ENCODE measurements around the gene BCL7A. TPM values are rescaled to one million over a fixed set of nuclear protein-coding genes. Genes with fewer than 3 reads are reported as not detected.
"Not testable (repeated sequence)": the region's sequence is repeated elsewhere in the genome, so short reads cannot be mapped to it uniquely, and the experiment has no call there.

Gene BCL7A
- total RNA-seq, 5 donors from 2014 or later (not counting 1 experiment from before 2014, with no cell fraction given), result 5.3 to 7.4 (median 6.7) TPM

DNA sequence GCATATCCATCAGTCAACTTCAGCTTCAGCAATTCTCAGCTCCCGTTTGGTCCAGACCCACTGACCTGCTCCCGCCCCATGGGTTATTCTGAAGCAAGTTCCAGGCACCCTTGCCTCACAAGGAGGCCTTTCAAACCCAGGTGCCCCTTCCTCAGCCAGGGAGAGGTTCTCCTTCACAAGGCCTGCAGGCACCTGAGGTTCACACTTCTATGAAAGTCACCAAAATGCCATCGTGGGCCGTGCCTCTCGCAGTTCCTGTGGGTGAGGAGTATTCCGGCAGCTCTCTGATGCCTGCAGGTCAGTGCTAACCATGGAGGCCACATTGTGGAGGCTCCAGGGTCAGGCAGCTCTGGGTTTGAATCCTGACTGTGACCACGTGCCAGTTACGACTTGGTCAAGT, 40.2 kb upstream of the BCL7A start:
- H3K27ac ChIP-seq (ENCODE audit: low read length), result no peak overlapping the region
- no peaks in the 10 kb centered on the region for H3K9me3 ChIP-seq
- no peak overlapping the region for H3K4me3 ChIP-seq (ENCODE audit: control insufficient read depth in 1 of 2, extremely low read depth in 1 of 2, low read length in 1 of 2)
- no peaks in the 10 kb centered on the region for H3K36me3 ChIP-seq (ENCODE audit: control insufficient read depth in 2 of 2, extremely low read depth in 1 of 2, insufficient read depth in 1 of 2, low read length in 1 of 2)
- no peak overlapping the region for H3K27ac Mint-ChIP-seq
- H3K4me1 Mint-ChIP-seq, result peaks cover 0 to 10% (median 7%) of the 10 kb centered on the region in 3 donors
- WGBS (ENCODE audit: insufficient coverage), result 85% methylated on average over 5 of the region's 8 CpGs
- ATAC-seq (replicated peaks in 1 of 4) (no peak), DNase-seq (no peak)
- no peaks in the 10 kb centered on the region for H3K4me1 ChIP-seq (ENCODE audit: control insufficient read depth in 1 of 2, extremely low read depth in 1 of 2, insufficient read depth in 2 of 2, low read length in 2 of 2)
- H3K9me3 Mint-ChIP-seq, result no peaks in the 10 kb centered on the region
- H3K4me3 Mint-ChIP-seq, result no peak overlapping the region
- no peaks in the 10 kb centered on the region for H3K36me3 Mint-ChIP-seq
- H3K27me3 ChIP-seq (replicated peaks in 1 of 2; ENCODE audit: control insufficient read depth in 2 of 2, extremely low read depth in 1 of 2, insufficient read depth in 2 of 2, low read length in 1 of 2), result peaks cover 0 to 8% of the 10 kb centered on the region in 2 experiments
- ChIA-PET POLR2A (no interaction called here), CTCF (no interaction called here)
- H3K27me3 Mint-ChIP-seq, result no peaks in the 10 kb centered on the region

DNA sequence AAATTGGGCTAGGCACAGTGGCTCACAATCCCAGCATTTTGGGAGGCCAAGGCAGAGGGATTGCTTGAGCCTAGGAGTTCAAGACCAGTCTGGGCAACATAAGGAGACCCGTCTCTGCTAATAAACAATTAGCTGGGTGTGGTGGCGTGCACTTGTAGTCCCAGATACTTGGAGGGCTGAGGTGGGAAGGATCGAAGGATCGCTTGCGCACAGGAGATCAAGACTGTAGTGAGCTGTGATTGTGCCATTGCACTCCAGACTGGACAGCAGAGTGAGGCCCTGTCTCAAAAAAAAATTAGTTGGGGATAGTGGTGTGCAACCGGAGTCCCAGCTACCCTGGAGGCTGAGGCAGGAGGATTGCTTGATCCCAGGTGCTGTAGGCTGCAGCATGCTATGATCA, 38.7 kb upstream of the BCL7A start:
- POLR2A ChIA-PET, result no interaction called here
- H3K4me1 Mint-ChIP-seq, result peaks cover 0 to 10% (median 7%) of the 10 kb centered on the region in 3 donors
- no peaks in the 10 kb centered on the region for H3K27me3 Mint-ChIP-seq
- CTCF ChIA-PET, result interaction anchor here in 1 of 2 donors (0.6 kb wide), 1 partner anchor 48 kb away, joined by 3 read pairs; no protein-coding TSS in a partner anchor
- H3K27ac ChIP-seq (ENCODE audit: low read length), result no peak overlapping the region
- H3K36me3 Mint-ChIP-seq, result no peaks in the 10 kb centered on the region
- H3K9me3 ChIP-seq, result no peaks in the 10 kb centered on the region
- no peaks in the 10 kb centered on the region for H3K9me3 Mint-ChIP-seq
- no peaks in the 10 kb centered on the region for H3K36me3 ChIP-seq (ENCODE audit: control insufficient read depth in 2 of 2, extremely low read depth in 1 of 2, insufficient read depth in 1 of 2, low read length in 1 of 2)
- peaks cover 0 to 7% of the 10 kb centered on the region in 2 experiments for H3K27me3 ChIP-seq (replicated peaks in 1 of 2; ENCODE audit: control insufficient read depth in 2 of 2, extremely low read depth in 1 of 2, insufficient read depth in 2 of 2, low read length in 1 of 2)
- H3K4me3 ChIP-seq (ENCODE audit: control insufficient read depth in 1 of 2, extremely low read depth in 1 of 2, low read length in 1 of 2), result no peak overlapping the region
- H3K4me1 ChIP-seq (ENCODE audit: control insufficient read depth in 1 of 2, extremely low read depth in 1 of 2, insufficient read depth in 2 of 2, low read length in 2 of 2), result no peaks in the 10 kb centered on the region
- no peak for ATAC-seq (replicated peaks in 1 of 4)
- no peak overlapping the region for H3K27ac Mint-ChIP-seq
- 93% methylated on average over 5 of the region's 6 CpGs for WGBS (ENCODE audit: insufficient coverage)
- H3K4me3 Mint-ChIP-seq, result no peak overlapping the region
- no peak for DNase-seq

DNA sequence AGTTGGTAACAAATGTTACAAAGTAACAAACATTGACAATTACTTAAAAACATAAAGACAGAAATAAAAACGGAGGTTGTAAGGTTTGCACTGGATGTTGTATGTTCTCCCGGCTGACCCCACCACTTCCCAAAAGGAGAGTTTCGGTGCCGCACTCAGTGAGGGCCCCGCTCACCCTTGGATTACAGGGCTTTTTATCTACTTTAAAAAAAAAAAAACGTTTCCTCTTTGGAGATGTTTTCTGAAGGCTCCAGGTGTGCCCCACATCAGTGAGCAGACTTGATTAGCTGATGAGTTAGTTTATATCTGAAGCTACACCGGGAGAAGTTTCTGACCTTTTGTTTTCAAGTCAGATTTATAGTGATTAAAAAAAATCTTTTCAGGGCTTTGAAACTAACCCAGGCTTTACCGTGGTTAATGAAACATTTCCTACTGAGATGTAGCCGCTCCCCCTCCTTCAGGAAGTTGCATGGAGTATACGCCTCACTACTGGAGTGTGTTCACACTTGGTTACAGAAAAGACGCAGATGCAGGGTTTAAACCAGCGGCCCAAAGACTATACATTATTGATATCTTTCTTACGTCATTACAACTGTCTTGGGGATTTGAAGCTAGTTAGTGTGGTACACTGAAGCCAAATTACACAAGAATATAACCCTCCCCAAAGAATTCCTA, 38.0 kb upstream of the BCL7A start:
- POLR2A ChIA-PET, result no interaction called here
- no peaks in the 10 kb centered on the region for H3K4me1 ChIP-seq (ENCODE audit: control insufficient read depth in 1 of 2, extremely low read depth in 1 of 2, insufficient read depth in 2 of 2, low read length in 2 of 2)
- Mint-ChIP-seq H3K4me3 (no peak overlapping the region), H3K9me3 (no peaks in the 10 kb centered on the region), H3K4me1 (peaks cover 0 to 10% (median 7%) of the 10 kb centered on the region in 3 donors), H3K27ac (no peak overlapping the region), H3K27me3 (no peaks in the 10 kb centered on the region), H3K36me3 (no peaks in the 10 kb centered on the region)
- 29% methylated on average over 1 of the region's 13 CpGs for WGBS (ENCODE audit: insufficient coverage)
- H3K9me3 ChIP-seq, result no peaks in the 10 kb centered on the region
- ATAC-seq (replicated peaks in 1 of 4) (no peak), DNase-seq (no peak)
- H3K27ac ChIP-seq (ENCODE audit: low read length), result no peak overlapping the region
- H3K36me3 ChIP-seq (ENCODE audit: control insufficient read depth in 2 of 2, extremely low read depth in 1 of 2, insufficient read depth in 1 of 2, low read length in 1 of 2), result no peaks in the 10 kb centered on the region
- H3K27me3 ChIP-seq (replicated peaks in 1 of 2; ENCODE audit: control insufficient read depth in 2 of 2, extremely low read depth in 1 of 2, insufficient read depth in 2 of 2, low read length in 1 of 2), result peaks cover 0 to 7% of the 10 kb centered on the region in 2 experiments
- H3K4me3 ChIP-seq (ENCODE audit: control insufficient read depth in 1 of 2, extremely low read depth in 1 of 2, low read length in 1 of 2), result no peak overlapping the region
- CTCF ChIA-PET, result interaction anchor here in 1 of 2 donors (0.6 kb wide), 1 partner anchor 1336 kb away, joined by 3 read pairs; no protein-coding TSS in a partner anchor

DNA sequence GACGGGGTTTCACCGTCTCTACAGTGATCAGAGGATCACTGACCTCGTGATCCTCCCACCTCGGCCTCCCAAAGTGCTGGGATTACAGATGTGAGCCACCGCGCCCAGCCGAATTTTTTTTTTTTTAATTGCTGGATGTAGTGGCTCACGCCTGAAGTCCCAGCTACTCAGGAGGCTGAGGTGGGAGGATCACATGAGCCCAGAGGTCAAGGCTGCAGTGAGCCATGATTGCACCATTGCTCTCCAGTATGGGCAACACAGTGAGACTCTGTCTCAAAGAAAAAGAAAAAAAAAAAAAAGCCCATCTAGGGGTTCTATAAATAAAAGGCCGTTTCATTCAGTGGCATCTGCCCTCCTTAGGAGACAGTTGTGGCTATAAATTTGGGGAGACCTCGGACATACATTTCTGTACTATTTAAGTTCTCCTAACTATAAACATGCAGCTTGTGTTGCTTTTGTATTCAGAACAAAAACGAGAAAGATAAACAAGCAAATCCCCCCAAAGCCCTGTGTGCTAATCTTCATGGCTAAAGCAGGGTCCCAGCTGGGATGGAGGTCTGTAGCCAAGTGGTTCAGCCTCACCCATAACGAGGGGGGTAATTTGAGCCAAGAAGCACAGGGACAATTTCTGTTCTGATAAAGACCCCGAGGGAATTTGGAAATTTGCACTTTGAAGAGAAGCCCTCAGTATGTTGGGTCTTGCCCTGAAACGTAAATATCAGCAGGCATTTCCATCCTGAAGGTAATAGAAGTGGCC, 35.0 kb upstream of the BCL7A start:
- no peak overlapping the region for H3K27ac Mint-ChIP-seq
- no peaks in the 10 kb centered on the region for H3K36me3 ChIP-seq (ENCODE audit: control insufficient read depth in 2 of 2, extremely low read depth in 1 of 2, insufficient read depth in 1 of 2, low read length in 1 of 2)
- POLR2A ChIA-PET, result interaction anchor here (0.6 kb wide), 3 partner anchors 120 to 504 kb away, joined by 7 to 12 read pairs (median 9); no protein-coding TSS in a partner anchor
- H3K4me1 ChIP-seq (ENCODE audit: control insufficient read depth in 1 of 2, extremely low read depth in 1 of 2, insufficient read depth in 2 of 2, low read length in 2 of 2), result no peaks in the 10 kb centered on the region
- peaks cover 0 to 9% (median 7%) of the 10 kb centered on the region in 3 donors for H3K4me1 Mint-ChIP-seq
- H3K36me3 Mint-ChIP-seq, result no peaks in the 10 kb centered on the region
- no peak overlapping the region for H3K4me3 ChIP-seq (ENCODE audit: control insufficient read depth in 1 of 2, extremely low read depth in 1 of 2, low read length in 1 of 2)
- ATAC-seq (replicated peaks in 1 of 4) (no peak), DNase-seq (no peak)
- no peaks in the 10 kb centered on the region for H3K9me3 Mint-ChIP-seq
- H3K27me3 Mint-ChIP-seq, result no peaks in the 10 kb centered on the region
- peaks cover 0 to 7% of the 10 kb centered on the region in 2 experiments for H3K27me3 ChIP-seq (replicated peaks in 1 of 2; ENCODE audit: control insufficient read depth in 2 of 2, extremely low read depth in 1 of 2, insufficient read depth in 2 of 2, low read length in 1 of 2)
- 95% methylated on average over 8 of the region's 14 CpGs for WGBS (ENCODE audit: insufficient coverage)
- CTCF ChIA-PET, result interaction anchor here in 1 of 2 donors (0.6 kb wide), 1 partner anchor 289 kb away, joined by 5 read pairs; no protein-coding TSS in a partner anchor
- no peak overlapping the region for H3K4me3 Mint-ChIP-seq
- H3K9me3 ChIP-seq, result no peaks in the 10 kb centered on the region
- H3K27ac ChIP-seq (ENCODE audit: low read length), result no peak overlapping the region

DNA sequence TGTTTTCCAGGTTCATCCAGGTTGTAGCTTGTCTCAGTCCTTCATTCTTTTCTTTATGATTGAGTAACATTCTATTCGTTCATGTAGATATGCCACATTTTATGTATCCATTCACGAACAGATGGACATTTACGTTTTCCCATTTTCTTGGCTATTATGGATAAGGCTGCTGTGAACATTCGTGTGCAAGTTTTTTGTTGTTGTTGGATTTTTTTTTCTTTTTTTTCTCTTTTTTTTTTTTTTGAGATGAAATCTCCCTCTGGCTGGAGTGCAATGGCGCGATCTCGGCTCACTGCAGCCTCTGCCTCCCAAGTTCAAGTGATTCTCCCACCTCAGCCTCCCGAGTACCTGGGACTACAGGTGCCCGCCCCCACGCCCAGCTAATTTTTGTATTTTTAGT, 33.2 kb upstream of the BCL7A start:
- H3K9me3 ChIP-seq; H3K9me3 Mint-ChIP-seq; H3K4me3 ChIP-seq (ENCODE audit: control insufficient read depth in 1 of 2, extremely low read depth in 1 of 2, low read length in 1 of 2); H3K4me1 ChIP-seq (ENCODE audit: control insufficient read depth in 1 of 2, extremely low read depth in 1 of 2, insufficient read depth in 2 of 2, low read length in 2 of 2); H3K4me3 Mint-ChIP-seq; DNase-seq; H3K27me3 Mint-ChIP-seq; H3K27me3 ChIP-seq (replicated peaks in 1 of 2; ENCODE audit: control insufficient read depth in 2 of 2, extremely low read depth in 1 of 2, insufficient read depth in 2 of 2, low read length in 1 of 2); ATAC-seq (replicated peaks in 1 of 4); H3K27ac Mint-ChIP-seq; CTCF ChIA-PET; H3K36me3 ChIP-seq (ENCODE audit: control insufficient read depth in 2 of 2, extremely low read depth in 1 of 2, insufficient read depth in 1 of 2, low read length in 1 of 2); H3K27ac ChIP-seq (ENCODE audit: low read length); POLR2A ChIA-PET; H3K36me3 Mint-ChIP-seq: not testable (repeated sequence)
- H3K4me1 Mint-ChIP-seq, result peaks cover 6 to 13% (median 10%) of the 10 kb centered on the region in 3 donors
- WGBS (ENCODE audit: insufficient coverage), result no CpG with 5 or more reads among the region's 10 CpGs

DNA sequence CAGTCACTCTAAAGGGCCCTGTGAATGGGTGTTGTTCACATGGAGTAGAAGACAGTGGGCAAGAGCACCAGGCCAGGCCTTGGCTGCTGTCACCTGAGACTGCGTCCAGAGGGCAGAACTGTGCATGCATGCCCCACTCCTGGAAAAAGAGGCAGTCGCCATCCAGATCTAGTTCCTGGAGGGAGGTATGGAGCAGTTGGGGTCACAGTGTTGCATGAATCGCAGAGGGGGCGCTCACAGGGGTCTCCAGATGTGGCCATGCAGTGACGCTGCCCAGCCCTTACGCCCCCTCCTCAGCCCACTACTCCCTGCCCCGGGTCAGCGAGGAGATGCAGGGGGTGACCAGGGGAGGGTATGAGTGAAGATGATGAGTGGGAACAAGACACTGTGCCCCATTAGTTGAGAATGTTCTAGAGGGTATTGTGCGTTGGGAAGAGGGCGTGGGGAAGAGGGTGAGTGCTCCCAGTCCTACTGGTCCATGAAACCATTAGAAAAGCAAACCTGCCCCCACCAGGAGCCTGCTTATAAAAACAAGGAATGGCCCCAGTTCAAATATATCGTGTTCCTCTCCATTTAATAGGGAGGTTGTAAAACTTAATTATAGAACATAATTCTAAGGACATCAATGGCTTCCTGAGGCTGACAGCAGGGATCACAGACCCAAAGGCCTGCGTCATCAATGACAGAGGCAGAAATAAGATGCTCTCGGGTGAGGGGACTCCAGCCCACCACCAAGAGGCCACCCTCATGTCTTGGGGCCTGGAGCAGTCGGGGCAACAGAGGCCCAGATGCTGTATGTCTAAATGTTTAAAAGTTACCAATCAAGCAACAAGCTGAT, 32.2 kb upstream of the BCL7A start:
- H3K4me3 Mint-ChIP-seq, result no peak overlapping the region
- H3K4me1 Mint-ChIP-seq, result peaks cover 5 to 8% (median 6%) of the 10 kb centered on the region in 3 donors
- Histone ChIP-seq H3K27ac (ENCODE audit: low read length) (no peak overlapping the region), H3K9me3 (no peaks in the 10 kb centered on the region), H3K27me3 (replicated peaks in 1 of 2; ENCODE audit: control insufficient read depth in 2 of 2, extremely low read depth in 1 of 2, insufficient read depth in 2 of 2, low read length in 1 of 2) (peaks cover 0 to 3% of the 10 kb centered on the region in 2 experiments), H3K4me3 (ENCODE audit: control insufficient read depth in 1 of 2, extremely low read depth in 1 of 2, low read length in 1 of 2) (no peak overlapping the region), H3K36me3 (ENCODE audit: control insufficient read depth in 2 of 2, extremely low read depth in 1 of 2, insufficient read depth in 1 of 2, low read length in 1 of 2) (no peaks in the 10 kb centered on the region), H3K4me1 (ENCODE audit: control insufficient read depth in 1 of 2, extremely low read depth in 1 of 2, insufficient read depth in 2 of 2, low read length in 2 of 2) (peaks cover 4 to 5% of the 10 kb centered on the region in 2 experiments)
- H3K27ac Mint-ChIP-seq, result no peak overlapping the region
- no peaks in the 10 kb centered on the region for H3K9me3 Mint-ChIP-seq
- DNase-seq, result no peak
- ChIA-PET CTCF (no interaction called here), POLR2A (no interaction called here)
- WGBS (ENCODE audit: insufficient coverage), result 94% methylated on average over 2 of the region's 14 CpGs
- ATAC-seq (replicated peaks in 1 of 4), result no peak
- H3K36me3 Mint-ChIP-seq, result no peaks in the 10 kb centered on the region
- no peaks in the 10 kb centered on the region for H3K27me3 Mint-ChIP-seq
